WTC11 (cell line): ENCODE data around the gene TTC36.

Experiments
- PRDM15 ChIP-seq: sonication (generic); formaldehyde crosslinking; IDR thresholded peaks from 2 replicates; pipeline ENCODE4 v1.8.0; 2022; ENCODE audit warnings: missing genetic modification reagents
- TP53 ChIP-seq: sonication (generic); formaldehyde crosslinking; IDR thresholded peaks from 2 replicates; pipeline ENCODE4 v1.8.1; 2023; ENCODE audit warnings: mild to moderate bottlenecking, missing genetic modification reagents
- TF ChIP-seq, protein P1 (sequence below): fragments of 200-600 bp; IDR thresholded peaks from 2 replicates; pipeline ENCODE4 v1.8.0; 2022; ENCODE audit warnings: antibody characterized with exemption
- TF ChIP-seq, protein P2 (sequence below): sonication (generic); formaldehyde crosslinking; IDR thresholded peaks from 2 replicates; pipeline ENCODE4 v1.8.1; 2022; ENCODE audit warnings: low read depth, missing genetic modification reagents, borderline replicate concordance

GRCh38 chr11:118528511-118528910 lies 1.2 kb downstream of the TTC36 start:
- no peak for TF ChIP-seq TP53 (CRISPR knock-in tag)
- TF ChIP-seq, protein P1, sequence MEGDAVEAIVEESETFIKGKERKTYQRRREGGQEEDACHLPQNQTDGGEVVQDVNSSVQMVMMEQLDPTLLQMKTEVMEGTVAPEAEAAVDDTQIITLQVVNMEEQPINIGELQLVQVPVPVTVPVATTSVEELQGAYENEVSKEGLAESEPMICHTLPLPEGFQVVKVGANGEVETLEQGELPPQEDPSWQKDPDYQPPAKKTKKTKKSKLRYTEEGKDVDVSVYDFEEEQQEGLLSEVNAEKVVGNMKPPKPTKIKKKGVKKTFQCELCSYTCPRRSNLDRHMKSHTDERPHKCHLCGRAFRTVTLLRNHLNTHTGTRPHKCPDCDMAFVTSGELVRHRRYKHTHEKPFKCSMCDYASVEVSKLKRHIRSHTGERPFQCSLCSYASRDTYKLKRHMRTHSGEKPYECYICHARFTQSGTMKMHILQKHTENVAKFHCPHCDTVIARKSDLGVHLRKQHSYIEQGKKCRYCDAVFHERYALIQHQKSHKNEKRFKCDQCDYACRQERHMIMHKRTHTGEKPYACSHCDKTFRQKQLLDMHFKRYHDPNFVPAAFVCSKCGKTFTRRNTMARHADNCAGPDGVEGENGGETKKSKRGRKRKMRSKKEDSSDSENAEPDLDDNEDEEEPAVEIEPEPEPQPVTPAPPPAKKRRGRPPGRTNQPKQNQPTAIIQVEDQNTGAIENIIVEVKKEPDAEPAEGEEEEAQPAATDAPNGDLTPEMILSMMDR: no peak
- TF ChIP-seq, protein P2, sequence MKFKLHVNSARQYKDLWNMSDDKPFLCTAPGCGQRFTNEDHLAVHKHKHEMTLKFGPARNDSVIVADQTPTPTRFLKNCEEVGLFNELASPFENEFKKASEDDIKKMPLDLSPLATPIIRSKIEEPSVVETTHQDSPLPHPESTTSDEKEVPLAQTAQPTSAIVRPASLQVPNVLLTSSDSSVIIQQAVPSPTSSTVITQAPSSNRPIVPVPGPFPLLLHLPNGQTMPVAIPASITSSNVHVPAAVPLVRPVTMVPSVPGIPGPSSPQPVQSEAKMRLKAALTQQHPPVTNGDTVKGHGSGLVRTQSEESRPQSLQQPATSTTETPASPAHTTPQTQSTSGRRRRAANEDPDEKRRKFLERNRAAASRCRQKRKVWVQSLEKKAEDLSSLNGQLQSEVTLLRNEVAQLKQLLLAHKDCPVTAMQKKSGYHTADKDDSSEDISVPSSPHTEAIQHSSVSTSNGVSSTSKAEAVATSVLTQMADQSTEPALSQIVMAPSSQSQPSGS: no peak
- TF ChIP-seq PRDM15 (CRISPR knock-in tag): no peak
